ENCODE results near the gene GRID1. TPM values are rescaled to one million over a fixed set of nuclear protein-coding genes. Genes with fewer than 3 reads are reported as not detected.

The GRID1 gene
- total RNA-seq, 4 donors from 2014 or later, result 0.88 to 7.3 (median 4.1) TPM

- TF ChIP-seq POLR2A (IDR thresholded peaks at IDR 0.05) (no peak), CTCF (IDR thresholded peaks at IDR 0.05) (no peak)
- Histone ChIP-seq H3K27me3 (no peaks in the 10 kb centered on the region), H3K4me1 (no peaks in the 10 kb centered on the region), H3K4me3 (no peak overlapping the region), H3K36me3 (no peaks in the 10 kb centered on the region), H3K27ac (no peak overlapping the region), H3K9me3 (no peaks in the 10 kb centered on the region)
- intact Hi-C loops (cut with DNase I; ENCODE audit: low total_unique reads), result no loop called here
- no peak for DNase-seq
Observed at GRCh38 chr10:86341361-86341811, 25.2 kb downstream of the GRID1 start.

DNA sequence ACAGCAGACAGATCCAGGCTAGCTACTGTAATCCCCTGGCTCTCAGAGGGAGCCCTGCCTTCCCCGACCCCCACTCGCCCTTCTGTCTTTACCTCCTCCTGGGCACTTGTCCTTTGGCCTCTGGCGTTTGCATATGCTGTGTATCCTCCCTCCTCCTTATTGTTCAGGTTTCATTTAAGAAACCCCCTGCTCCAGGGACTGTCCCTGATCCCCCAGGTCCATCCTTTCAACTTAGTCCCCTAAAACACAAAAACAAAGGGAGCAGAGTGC, 25.7 kb downstream of the GRID1 start:
- intact Hi-C loops (cut with DNase I; ENCODE audit: low total_unique reads), result no loop called here
- H3K27ac ChIP-seq, result no peak overlapping the region
- H3K4me3 ChIP-seq, result no peak overlapping the region
- no peaks in the 10 kb centered on the region for H3K36me3 ChIP-seq
- no peak for DNase-seq
- no peak for TF ChIP-seq POLR2A (IDR thresholded peaks at IDR 0.05)
- no peaks in the 10 kb centered on the region for H3K27me3 ChIP-seq
- no peaks in the 10 kb centered on the region for H3K9me3 ChIP-seq
- no peaks in the 10 kb centered on the region for H3K4me1 ChIP-seq

DNA sequence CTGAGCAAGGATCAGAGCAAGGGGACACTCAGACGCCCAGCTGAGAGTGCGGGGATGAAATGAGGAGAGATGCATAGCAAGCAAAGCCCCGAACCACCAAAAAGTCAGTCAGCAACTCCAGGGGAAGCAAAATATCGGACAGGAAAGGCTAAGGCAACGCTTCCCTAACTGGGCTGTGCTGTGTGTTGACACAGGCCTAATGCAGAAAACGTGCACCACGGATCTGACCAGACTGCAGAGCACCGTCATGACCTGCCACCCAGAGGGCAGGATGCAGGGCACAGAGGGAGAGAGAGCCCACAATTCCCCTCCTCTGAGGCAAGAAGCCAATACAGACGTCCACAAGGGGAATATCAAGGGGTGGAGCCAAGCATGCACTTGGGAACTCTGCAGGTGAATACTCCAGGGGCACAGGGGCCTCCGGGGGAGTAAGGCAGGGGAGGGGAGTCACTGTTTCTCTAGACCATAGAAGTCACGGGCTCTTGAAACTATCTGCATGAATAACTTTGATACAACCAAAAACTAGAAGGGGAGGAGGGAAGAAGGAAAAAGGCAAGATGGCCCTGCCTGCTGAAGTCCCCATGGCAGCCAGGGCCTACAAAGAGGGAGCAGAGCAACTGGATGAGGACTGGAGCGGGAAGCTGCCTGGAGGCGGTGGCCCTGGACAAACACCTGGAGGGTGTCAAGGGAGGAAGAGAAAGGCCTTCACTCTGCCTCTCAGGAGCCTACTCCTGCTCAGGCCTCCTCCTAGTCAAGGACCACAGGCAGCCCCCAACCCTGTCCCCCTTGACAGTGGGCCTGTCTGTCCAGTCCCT, 26.2 kb downstream of the GRID1 start:
- Histone ChIP-seq H3K9me3 (no peaks in the 10 kb centered on the region), H3K4me3 (no peak overlapping the region), H3K4me1 (no peaks in the 10 kb centered on the region), H3K36me3 (no peaks in the 10 kb centered on the region), H3K27me3 (no peaks in the 10 kb centered on the region), H3K27ac (no peak overlapping the region)
- no peak for DNase-seq
- intact Hi-C loops (cut with DNase I; ENCODE audit: low total_unique reads), result no loop called here
- TF ChIP-seq CTCF (IDR thresholded peaks at IDR 0.05) (no peak), POLR2A (IDR thresholded peaks at IDR 0.05) (no peak)

DNA sequence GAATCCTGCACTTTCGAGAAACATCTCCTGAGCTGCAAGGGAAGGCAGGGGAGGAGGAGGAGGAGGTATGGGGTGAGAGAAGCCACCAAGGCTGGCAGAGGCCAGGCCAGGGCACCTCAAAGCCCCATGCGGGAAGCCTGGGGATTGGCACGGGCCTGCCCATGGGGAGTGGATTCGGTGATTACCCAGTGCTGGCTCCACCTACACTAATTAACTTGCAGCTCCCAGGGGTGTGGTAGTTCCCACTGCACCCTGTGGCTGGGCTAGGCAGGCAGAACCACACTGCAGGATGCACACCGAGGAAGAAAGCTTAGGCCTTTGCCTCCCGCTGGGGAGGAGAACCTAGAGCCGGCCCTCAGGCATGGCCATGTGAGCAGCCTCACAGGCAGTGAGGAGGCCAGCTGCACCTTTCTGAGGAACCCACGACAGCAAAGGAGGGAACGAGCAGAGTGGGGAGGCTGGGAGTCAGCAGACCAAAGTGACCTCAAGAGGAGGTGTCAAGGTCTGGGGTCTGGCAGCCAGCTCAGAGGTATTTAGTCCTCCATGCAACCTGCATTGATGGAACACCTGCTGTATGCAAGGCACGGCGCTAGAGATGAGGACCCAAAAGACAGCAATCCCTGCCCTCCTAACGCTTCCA, 27.2 kb downstream of the GRID1 start:
- intact Hi-C loops (cut with DNase I; ENCODE audit: low total_unique reads), result no loop called here
- no peak for DNase-seq
- Histone ChIP-seq H3K27me3 (no peaks in the 10 kb centered on the region), H3K36me3 (no peaks in the 10 kb centered on the region), H3K4me3 (no peak overlapping the region), H3K4me1 (no peaks in the 10 kb centered on the region), H3K27ac (no peak overlapping the region), H3K9me3 (no peaks in the 10 kb centered on the region)
- TF ChIP-seq CTCF (IDR thresholded peaks at IDR 0.05) (no peak), POLR2A (IDR thresholded peaks at IDR 0.05) (no peak)

- TF ChIP-seq POLR2A (IDR thresholded peaks at IDR 0.05), result no peak
- no peaks in the 10 kb centered on the region for H3K27me3 ChIP-seq
- H3K4me3 ChIP-seq, result no peak overlapping the region
- intact Hi-C loops (cut with DNase I; ENCODE audit: low total_unique reads), result no loop called here
- H3K9me3 ChIP-seq, result no peaks in the 10 kb centered on the region
- DNase-seq, result no peak
- no peak overlapping the region for H3K27ac ChIP-seq
- H3K36me3 ChIP-seq, result no peaks in the 10 kb centered on the region
- H3K4me1 ChIP-seq, result no peaks in the 10 kb centered on the region
Observed at GRCh38 chr10:86337121-86337601, 29.4 kb downstream of the GRID1 start.

- TF ChIP-seq CTCF (IDR thresholded peaks at IDR 0.05), result no peak
- no peak for TF ChIP-seq POLR2A (IDR thresholded peaks at IDR 0.05)
- no peak for DNase-seq
- no peaks in the 10 kb centered on the region for H3K9me3 ChIP-seq
- no peaks in the 10 kb centered on the region for H3K27me3 ChIP-seq
- no peak overlapping the region for H3K27ac ChIP-seq
- no peaks in the 10 kb centered on the region for H3K36me3 ChIP-seq
- intact Hi-C loops (cut with DNase I; ENCODE audit: low total_unique reads), result no loop called here
- H3K4me1 ChIP-seq, result no peaks in the 10 kb centered on the region
- H3K4me3 ChIP-seq, result no peak overlapping the region
Observed at GRCh38 chr10:86336341-86336740, 30.3 kb downstream of the GRID1 start.
